Measurements from ENCODE around the gene IL16. TPM values are rescaled to one million over a fixed set of nuclear protein-coding genes. Genes with fewer than 3 reads are reported as not detected.

The IL16 gene
- total RNA-seq, 2 donors from 2014 or later, result 11.1 to 17.1 TPM

- H3K4me3 ChIP-seq, result no peak overlapping the region
- ATAC-seq (ENCODE audit: insufficient number of reproducible peaks, low FRiP score, low read depth), result no peak
- H3K36me3 ChIP-seq, result no peaks in the 10 kb centered on the region
- no peak for DNase-seq (ENCODE audit: low spot score)
- no peaks in the 10 kb centered on the region for H3K4me1 ChIP-seq (ENCODE audit: control insufficient read depth in 1 of 2, low read depth in 2 of 2)
- H3K27me3 ChIP-seq (replicated peaks; ENCODE audit: insufficient read depth), result no peaks in the 10 kb centered on the region
- no peak overlapping the region for H3K27ac ChIP-seq
- no peak for TF ChIP-seq CTCF (IDR thresholded peaks at IDR 0.05)
- H3K9me3 ChIP-seq, result no peaks in the 10 kb centered on the region
These were observed 87.8 kb downstream of the IL16 start for GRCh38 chr15:81284256-81285031.

- H3K9me3 ChIP-seq, result no peaks in the 10 kb centered on the region
- H3K27ac ChIP-seq, result no peak overlapping the region
- DNase-seq (ENCODE audit: low spot score) (no peak), ATAC-seq (ENCODE audit: insufficient number of reproducible peaks, low FRiP score, low read depth) (no peak)
- no peak for TF ChIP-seq CTCF (IDR thresholded peaks at IDR 0.05)
- no peak overlapping the region for H3K4me3 ChIP-seq
- H3K4me1 ChIP-seq (ENCODE audit: control insufficient read depth in 1 of 2, low read depth in 2 of 2), result no peaks in the 10 kb centered on the region
- no peaks in the 10 kb centered on the region for H3K36me3 ChIP-seq
- H3K27me3 ChIP-seq (replicated peaks; ENCODE audit: insufficient read depth), result no peaks in the 10 kb centered on the region
These were observed 88.8 kb downstream of the IL16 start for GRCh38 chr15:81285461-81285860.

- H3K27ac ChIP-seq, result no peak overlapping the region
- DNase-seq (ENCODE audit: low spot score) (no peak), ATAC-seq (ENCODE audit: insufficient number of reproducible peaks, low FRiP score, low read depth) (no peak)
These were observed 90.0 kb downstream of the IL16 start for GRCh38 chr15:81286621-81287121.

GRCh38 chr15:81288040-81288439, 91.4 kb downstream of the IL16 start:
- H3K9me3 ChIP-seq, result no peaks in the 10 kb centered on the region
- no peak for TF ChIP-seq CTCF (IDR thresholded peaks at IDR 0.05)
- ATAC-seq (ENCODE audit: insufficient number of reproducible peaks, low FRiP score, low read depth) (no peak), DNase-seq (ENCODE audit: low spot score) (no peak)
- H3K27ac ChIP-seq, result no peak overlapping the region
- no peaks in the 10 kb centered on the region for H3K4me1 ChIP-seq (ENCODE audit: control insufficient read depth in 1 of 2, low read depth in 2 of 2)
- no peaks in the 10 kb centered on the region for H3K27me3 ChIP-seq (replicated peaks; ENCODE audit: insufficient read depth)
- no peak overlapping the region for H3K4me3 ChIP-seq
- no peaks in the 10 kb centered on the region for H3K36me3 ChIP-seq

More at GRCh38 chr15:81286621-81287121, 90.0 kb downstream of the IL16 start:
- H3K9me3 ChIP-seq, result no peaks in the 10 kb centered on the region
- H3K36me3 ChIP-seq, result no peaks in the 10 kb centered on the region
- no peaks in the 10 kb centered on the region for H3K4me1 ChIP-seq (ENCODE audit: control insufficient read depth in 1 of 2, low read depth in 2 of 2)
- H3K27me3 ChIP-seq (replicated peaks; ENCODE audit: insufficient read depth), result no peaks in the 10 kb centered on the region
- no peak overlapping the region for H3K4me3 ChIP-seq
- no peak for TF ChIP-seq CTCF (IDR thresholded peaks at IDR 0.05)

- ATAC-seq (ENCODE audit: insufficient number of reproducible peaks, low FRiP score, low read depth), result no peak
- H3K4me3 ChIP-seq, result no peak overlapping the region
- no peaks in the 10 kb centered on the region for H3K4me1 ChIP-seq (ENCODE audit: control insufficient read depth in 1 of 2, low read depth in 2 of 2)
- TF ChIP-seq CTCF (IDR thresholded peaks at IDR 0.05), result no peak
- H3K9me3 ChIP-seq, result no peaks in the 10 kb centered on the region
- no peak for DNase-seq (ENCODE audit: low spot score)
- H3K36me3 ChIP-seq, result no peaks in the 10 kb centered on the region
- no peak overlapping the region for H3K27ac ChIP-seq
- no peaks in the 10 kb centered on the region for H3K27me3 ChIP-seq (replicated peaks; ENCODE audit: insufficient read depth)
These were observed 91.9 kb downstream of the IL16 start for GRCh38 chr15:81288616-81289015.
